HepG2 (cell line): Measurements from ENCODE around the gene IL31. TPM values are rescaled to one million over a fixed set of nuclear protein-coding genes. Genes with fewer than 3 reads are reported as not detected.

ENCODE experiments used
- ATAC-seq: fragments of 200-7000 bp; cut with Tn5 transposase; 3 replicates; pipeline ENCODE4 v1.9.1; 2020; ENCODE audit warnings: mild to moderate bottlenecking, moderate library complexity
- BruUV-seq: library from RNA; stranded (reverse); fragments of 400-500 nt; replicated peaks from 2 replicates; lab custom pipeline; 2021; lab: Mats Ljungman, UMichigan
- CTCF ChIA-PET: fragments of 300-600 bp; formaldehyde crosslinking; extraction: SDS; loops from one replicate; lab custom pipeline; 2021; ENCODE audit warnings: low total read pairs, inconsistent platforms, low intra/inter-chr PET ratio; lab: Yijun Ruan, JAX
- POLR2A ChIA-PET: fragments of 350-600 bp; sonication (Branson Sonifier 250); formaldehyde crosslinking; loops from one replicate; lab custom pipeline; 2020; ENCODE audit warnings: antibody characterized with exemption, inconsistent platforms; lab: Yijun Ruan, JAX
- DNase-seq: peaks from one replicate; pipeline ENCODE4 v3.0.0-alpha.2; 2015; ENCODE audit warnings: low spot score
- FAIRE-seq: peaks from 3 replicates; lab custom pipeline; 2011; peaks lifted over from hg19 to GRCh38; lab: Jason Lieb, UNC
- H2AFZ ChIP-seq: one replicate; pipeline ENCODE4 v1.6.1; 2011; ENCODE audit warnings: low read length, inconsistent platforms
- H3K27ac ChIP-seq: fragments of 300-600 bp; 3 replicates; pipeline ENCODE4 v1.8.0; 2011; ENCODE audit warnings: mixed run types, mild to moderate bottlenecking, mixed read lengths, low read length, inconsistent platforms; ENCODE audit not compliant: insufficient read depth; ENCODE audit errors: extremely low read length
- H3K27me3 ChIP-seq, 2 experiments: fragments of 200-600 bp in 1 of 2; 2 replicates in 1 of 2; 3 replicates in 1 of 2; pipeline versions ENCODE4 v1.6.0 to v1.8.0; 2011; ENCODE audit warnings: low read length in 2 of 2, mild to moderate bottlenecking in 2 of 2, moderate library complexity in 2 of 2, inconsistent platforms in 1 of 2; ENCODE audit not compliant: insufficient read depth in 2 of 2, control insufficient read depth in 1 of 2
- H3K36me3 ChIP-seq, 2 experiments: fragments of 200-600 bp in 1 of 2; replicated peaks in 1 of 2; 2 replicates in 1 of 2; 3 replicates in 1 of 2; pipeline versions ENCODE4 v1.5.1 to v1.8.0; 2011; ENCODE audit warnings: low read length in 2 of 2, inconsistent platforms in 1 of 2; ENCODE audit not compliant: insufficient read depth in 2 of 2, control insufficient read depth in 1 of 2
- H3K4me1 ChIP-seq: 2 replicates; pipeline ENCODE4 v1.5.1; 2012; ENCODE audit warnings: low read length, inconsistent platforms; ENCODE audit not compliant: insufficient read depth
- H3K4me2 ChIP-seq: 2 replicates; pipeline ENCODE4 v1.6.0; 2011; ENCODE audit warnings: low read depth, low read length, inconsistent platforms
- H3K4me3 ChIP-seq, 3 experiments: fragments of 200-600 bp in 1 of 3; sonication (generic), shearing (Covaris generic) in 1 of 3; replicated peaks in 1 of 3; 2 replicates each; pipeline ENCODE4 v1.5.1; 2011 to 2016; ENCODE audit warnings: low read length in 3 of 3, inconsistent platforms in 2 of 3, low read depth in 2 of 3, mild to moderate bottlenecking in 2 of 3, control low read depth in 1 of 3, mixed read lengths in 1 of 3; ENCODE audit not compliant: insufficient read depth in 1 of 3
- H3K79me2 ChIP-seq: one replicate; pipeline ENCODE4 v1.6.1; 2011; ENCODE audit warnings: low read length, inconsistent platforms; ENCODE audit not compliant: insufficient read depth
- H3K9ac ChIP-seq: 2 replicates; pipeline ENCODE4 v1.6.0; 2011; ENCODE audit warnings: mild to moderate bottlenecking, low read depth, low read length, inconsistent platforms; ENCODE audit not compliant: insufficient read depth
- H3K9me3 ChIP-seq: 2 replicates; pipeline ENCODE4 v1.5.1; 2012; ENCODE audit warnings: mild to moderate bottlenecking, low read length
- H4K20me1 ChIP-seq: 2 replicates; pipeline ENCODE4 v1.6.0; 2011; ENCODE audit warnings: inconsistent platforms, mild to moderate bottlenecking, low read length, moderate library complexity; ENCODE audit not compliant: insufficient read depth
- DMAP1 ChIP-seq: IDR thresholded peaks from 2 replicates; pipeline ENCODE4 v1.6.1; 2016
- MXD1 ChIP-seq: sonication (generic); formaldehyde crosslinking; IDR thresholded peaks from 2 replicates; pipeline ENCODE4 v1.4.0; 2020; ENCODE audit warnings: mild to moderate bottlenecking, missing genetic modification reagents
- SOX13 ChIP-seq, 3 experiments: fragments of 450-650 bp in 1 of 3; sonication (generic) in 1 of 3; formaldehyde crosslinking in 1 of 3; IDR thresholded peaks in 2 of 3; conservative IDR thresholded peaks in 1 of 3; 2 replicates each; pipeline versions ENCODE4 v1.5.0 to v1.6.1; 2016 to 2020; ENCODE audit warnings: antibody characterized with exemption in 1 of 3, mild to moderate bottlenecking in 1 of 3, missing compliant biosample characterization in 1 of 3, missing genetic modification reagents in 1 of 3, moderate library complexity in 1 of 3
- SOX6 ChIP-seq, 2 experiments: fragments of 450-650 bp in 1 of 2; sonication (generic) in 1 of 2; formaldehyde crosslinking in 1 of 2; IDR thresholded peaks; 2 replicates each; pipeline versions ENCODE4 v1.4.0 to v1.6.1; 2017 to 2020; ENCODE audit warnings: antibody characterized with exemption in 1 of 2, mild to moderate bottlenecking in 1 of 2, missing genetic modification reagents in 1 of 2
- ZFP1 ChIP-seq: IDR thresholded peaks from 2 replicates; pipeline ENCODE4 v1.6.1; 2016
- ZNF644 ChIP-seq: IDR thresholded peaks from 2 replicates; pipeline ENCODE4 v1.6.1; 2016; ENCODE audit warnings: low read depth
- ZNF709 ChIP-seq: sonication (generic); formaldehyde crosslinking; IDR thresholded peaks from 2 replicates; pipeline ENCODE4 v1.5.0; 2020; ENCODE audit warnings: mild to moderate bottlenecking, missing genetic modification reagents
- ZNF788 ChIP-seq: sonication (generic); formaldehyde crosslinking; IDR thresholded peaks from 2 replicates; pipeline ENCODE4 v1.5.0; 2020; ENCODE audit warnings: mild to moderate bottlenecking, missing genetic modification reagents, borderline replicate concordance
- WGBS: methylation state at CpG from one replicate; pipeline ENCODE4 v1.1.6; 2017; ENCODE audit warnings: low lambda C conversion rate; 5-methylcytosine and 5-hydroxymethylcytosine counted together
- in situ Hi-C: cut with HindIII; loops from 2 replicates; pipeline ENCODE4 v1.10.0; 2017; ENCODE audit warnings: low pct_unique_long_range_greater_than_20kb; ENCODE audit not compliant: extremely low pct_ligation_motif_present
- intact Hi-C: fragments of 100-400 bp; cut with micrococcal nuclease; formaldehyde crosslinking; loops from one replicate; pipeline ENCODE4 v1.10.0; 2022; ENCODE audit not compliant: unreplicated experiment
- polyA plus RNA-seq, 8 experiments: library from polyadenylated mRNA; depleted of rRNA in 3 of 8; stranded (reverse) in 7 of 8; unstranded in 1 of 8; fragments of >200 nt; fragmentation: Illumina TruSeq in 4 of 8; extraction: Trizol in 4 of 8; gene quantifications; 2 replicates each; pipeline versions ENCODE4 v1.2.1 to v1.2.3, GENCODE V29; 2011 to 2016; ENCODE audit warnings: low read depth in 4 of 8, missing spikeins in 1 of 8, mixed read lengths in 1 of 8; ENCODE audit not compliant: insufficient read depth in 1 of 8
- total RNA-seq, 5 experiments: library from RNA; depleted of rRNA; stranded (reverse); fragments of >200 nt; fragmentation: Illumina TruSeq; extraction: Trizol; gene quantifications; 2 replicates each; pipeline ENCODE4 v1.2.3, GENCODE V29; 2016; ENCODE audit warnings: low read depth in 1 of 5
- TF ChIP-seq, protein P1 (sequence below): sonication (generic); formaldehyde crosslinking; IDR thresholded peaks from 2 replicates; pipeline ENCODE4 v1.5.0; 2020; ENCODE audit warnings: mild to moderate bottlenecking, missing genetic modification reagents, moderate library complexity

IL31 gene
- total and polyA plus RNA-seq, 2 of the 13 experiments (the other 11 are each of a cell fraction or from before 2014, with no cell fraction given): not detected

DNA sequence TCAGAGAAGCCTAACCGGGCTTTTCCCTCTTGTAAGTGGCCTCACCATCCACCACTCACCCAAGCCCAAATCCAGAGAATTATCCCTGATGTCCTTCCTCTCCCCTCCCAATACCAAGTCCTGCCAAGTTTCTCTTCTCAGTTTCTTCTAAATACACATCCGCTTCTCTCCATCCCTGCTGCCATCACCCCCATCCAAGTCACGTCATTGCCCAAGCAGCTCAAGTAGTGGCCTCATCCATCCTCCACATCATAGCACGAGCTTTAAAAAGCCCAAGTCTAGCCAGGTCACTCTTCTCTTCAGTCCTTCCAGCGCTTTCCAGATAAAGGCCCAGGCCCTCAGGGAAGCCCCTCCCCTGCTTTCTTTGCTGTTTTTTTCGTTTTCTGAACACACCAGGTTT is 25.4 kb downstream of the IL31 start:
- ChIA-PET CTCF (no interaction called here), POLR2A (no interaction called here)
- Histone ChIP-seq H4K20me1 (no peaks in the 10 kb centered on the region), H3K9ac (no peak overlapping the region), H2AFZ (no peak overlapping the region), H3K9me3 (no peaks in the 10 kb centered on the region), H3K4me2 (no peak overlapping the region), H3K4me3 (no peak overlapping the region), H3K4me1 (no peaks in the 10 kb centered on the region), H3K27ac (no peak overlapping the region), H3K36me3 (no peaks in the 10 kb centered on the region), H3K79me2 (no peaks in the 10 kb centered on the region), H3K27me3 (peaks cover 2 to 16% of the 10 kb centered on the region in 2 experiments; a peak in 2 of 5 replicates)
- no TSS peak for BruUV-seq
- intact Hi-C loops: no loop called here
- WGBS: 32% methylated on average over 6 of the region's 6 CpGs
- no peak for ATAC-seq
- in situ Hi-C loops: no loop called here
- TF ChIP-seq MXD1 (CRISPR knock-in tag) (no peak), DMAP1 (no peak), SOX13 (IDR thresholded peaks at IDR 0.05) (no peak), SOX13 (CRISPR knock-in tag; conservative IDR thresholded peaks at IDR 0.05 in 1 of 2, IDR thresholded peaks at IDR 0.05 in 1 of 2) (no peak), ZNF788 (CRISPR knock-in tag) (no peak), SOX6 (IDR thresholded peaks at IDR 0.05) (no peak), SOX6 (CRISPR knock-in tag; IDR thresholded peaks at IDR 0.05) (no peak), ZNF644 (CRISPR knock-in tag) (no peak), ZFP1 (CRISPR knock-in tag) (no peak), ZNF709 (CRISPR knock-in tag) (no peak)
- TF ChIP-seq, protein P1, sequence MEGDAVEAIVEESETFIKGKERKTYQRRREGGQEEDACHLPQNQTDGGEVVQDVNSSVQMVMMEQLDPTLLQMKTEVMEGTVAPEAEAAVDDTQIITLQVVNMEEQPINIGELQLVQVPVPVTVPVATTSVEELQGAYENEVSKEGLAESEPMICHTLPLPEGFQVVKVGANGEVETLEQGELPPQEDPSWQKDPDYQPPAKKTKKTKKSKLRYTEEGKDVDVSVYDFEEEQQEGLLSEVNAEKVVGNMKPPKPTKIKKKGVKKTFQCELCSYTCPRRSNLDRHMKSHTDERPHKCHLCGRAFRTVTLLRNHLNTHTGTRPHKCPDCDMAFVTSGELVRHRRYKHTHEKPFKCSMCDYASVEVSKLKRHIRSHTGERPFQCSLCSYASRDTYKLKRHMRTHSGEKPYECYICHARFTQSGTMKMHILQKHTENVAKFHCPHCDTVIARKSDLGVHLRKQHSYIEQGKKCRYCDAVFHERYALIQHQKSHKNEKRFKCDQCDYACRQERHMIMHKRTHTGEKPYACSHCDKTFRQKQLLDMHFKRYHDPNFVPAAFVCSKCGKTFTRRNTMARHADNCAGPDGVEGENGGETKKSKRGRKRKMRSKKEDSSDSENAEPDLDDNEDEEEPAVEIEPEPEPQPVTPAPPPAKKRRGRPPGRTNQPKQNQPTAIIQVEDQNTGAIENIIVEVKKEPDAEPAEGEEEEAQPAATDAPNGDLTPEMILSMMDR (CRISPR knock-in tag): no peak
- no peak for FAIRE-seq
- DNase-seq: no peak
